Uterus (tissue), 2 donors: Measurements from ENCODE around the gene COL13A1.

Source experiments
- CTCF ChIP-seq, 4 experiments: fragments of 200-600 bp in 2 of 4; fragments of 450-650 bp in 2 of 4; sonication (generic) in 2 of 4; IDR thresholded peaks; one replicate each; pipeline ENCODE4 v1.5.1; 2016 to 2019; ENCODE audit warnings: antibody characterized with exemption in 4 of 4, mild to moderate bottlenecking in 2 of 4, moderate library complexity in 1 of 4
- POLR2A ChIP-seq, 2 donors: fragments of 450-650 bp; IDR thresholded peaks; one replicate each; pipeline ENCODE4 v1.6.1; 2016; ENCODE audit warnings: antibody characterized with exemption in 2 of 2, mild to moderate bottlenecking in 1 of 2, moderate library complexity in 1 of 2

GRCh38 chr10:69835875-69836730, 34.4 kb downstream of the COL13A1 start:
- TF ChIP-seq POLR2A (IDR thresholded peaks at IDR 0.05) (no peak), CTCF (IDR thresholded peaks at IDR 0.05) (no peak)
